GM13976 (cell line): ENCODE data around the gene SETD7.

Experiments
- DNase-seq: peaks from one replicate; pipeline ENCODE4 v3.0.0; 2012; ENCODE audit warnings: low spot score
- in situ Hi-C: fragments of 300-500 bp; cut with MboI; formaldehyde crosslinking; loops from one replicate; pipeline ENCODE4 v1.12.0; 2022; ENCODE audit warnings: low sequenced_read_pairs, mixed read lengths, inconsistent platforms; ENCODE audit not compliant: unreplicated experiment
- TF ChIP-seq, protein P1 (sequence below): IDR thresholded peaks from 2 replicates; pipeline ENCODE4 v1.5.1; 2012; ENCODE audit warnings: borderline replicate concordance, mild to moderate bottlenecking; ENCODE audit not compliant: insufficient read depth; ENCODE audit errors: extremely low read depth, missing control alignments, control extremely low read depth

Gene SETD7

DNA sequence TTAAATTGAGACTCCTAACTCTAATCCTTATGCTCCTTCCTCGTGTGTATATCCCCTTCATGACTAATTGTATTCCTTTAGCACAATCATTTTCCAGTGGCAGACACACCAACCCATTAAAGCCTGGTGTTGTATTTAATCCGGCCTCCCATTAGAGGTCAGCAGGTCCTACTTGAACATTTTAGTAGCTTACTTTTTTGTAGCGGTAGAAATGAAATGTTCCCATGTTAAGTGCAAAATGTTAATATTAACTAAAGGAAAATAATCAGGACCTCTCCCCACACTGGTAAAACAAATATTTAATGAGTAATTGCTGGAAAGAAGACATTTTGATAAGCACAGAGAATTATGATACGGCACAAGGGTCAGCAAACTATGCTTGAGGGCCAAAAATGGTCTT lies 98.7 kb downstream of the SETD7 start:
- in situ Hi-C loops, result no loop called here
- DNase-seq, result no peak
- TF ChIP-seq, protein P1, sequence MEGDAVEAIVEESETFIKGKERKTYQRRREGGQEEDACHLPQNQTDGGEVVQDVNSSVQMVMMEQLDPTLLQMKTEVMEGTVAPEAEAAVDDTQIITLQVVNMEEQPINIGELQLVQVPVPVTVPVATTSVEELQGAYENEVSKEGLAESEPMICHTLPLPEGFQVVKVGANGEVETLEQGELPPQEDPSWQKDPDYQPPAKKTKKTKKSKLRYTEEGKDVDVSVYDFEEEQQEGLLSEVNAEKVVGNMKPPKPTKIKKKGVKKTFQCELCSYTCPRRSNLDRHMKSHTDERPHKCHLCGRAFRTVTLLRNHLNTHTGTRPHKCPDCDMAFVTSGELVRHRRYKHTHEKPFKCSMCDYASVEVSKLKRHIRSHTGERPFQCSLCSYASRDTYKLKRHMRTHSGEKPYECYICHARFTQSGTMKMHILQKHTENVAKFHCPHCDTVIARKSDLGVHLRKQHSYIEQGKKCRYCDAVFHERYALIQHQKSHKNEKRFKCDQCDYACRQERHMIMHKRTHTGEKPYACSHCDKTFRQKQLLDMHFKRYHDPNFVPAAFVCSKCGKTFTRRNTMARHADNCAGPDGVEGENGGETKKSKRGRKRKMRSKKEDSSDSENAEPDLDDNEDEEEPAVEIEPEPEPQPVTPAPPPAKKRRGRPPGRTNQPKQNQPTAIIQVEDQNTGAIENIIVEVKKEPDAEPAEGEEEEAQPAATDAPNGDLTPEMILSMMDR, result no peak

- in situ Hi-C loops, result no loop called here
- TF ChIP-seq, protein P1, result no peak
- DNase-seq, result no peak
Measured at GRCh38 chr4:139455126-139455538, 100.9 kb downstream of the SETD7 start.

- TF ChIP-seq, protein P1, result no peak
- in situ Hi-C loops, result no loop called here
- no peak for DNase-seq
Measured at GRCh38 chr4:139454111-139455045, 101.6 kb downstream of the SETD7 start, which contains the start of gene RAB33B. TSS of gene RAB33B (plus strand) at chr4:139454121. CDS start at chr4:139454196, 75 bp downstream.

- peak; percentile 96 for DNase-seq
- TF ChIP-seq, protein P1, result peak; percentile 19
- in situ Hi-C loops, result no loop called here
Measured at GRCh38 chr4:139453371-139454110, 102.5 kb downstream of the SETD7 start.

- TF ChIP-seq, protein P1, result no peak
- in situ Hi-C loops, result no loop called here
- peak; percentile 71 for DNase-seq
Measured at GRCh38 chr4:139453041-139453370, 103.0 kb downstream of the SETD7 start.

GRCh38 chr4:139451997-139452396 lies 104.0 kb downstream of the SETD7 start:
- in situ Hi-C loops, result no loop called here
- TF ChIP-seq, protein P1, result no peak

More at GRCh38 chr4:139451997-139452396, 104.0 kb downstream of the SETD7 start:
- DNase-seq, result no peak
